Keratinocyte (primary cell): Measurements from ENCODE around the gene PITPNC1. TPM values are rescaled to one million over a fixed set of nuclear protein-coding genes. Genes with fewer than 3 reads are reported as not detected.

ENCODE experiments used
- DNase-seq: peaks from one replicate; pipeline ENCODE4 v3.0.0-alpha.2; 2011; ENCODE audit warnings: low read depth, missing footprints, low spot score
- FAIRE-seq: peaks from 2 replicates; lab custom pipeline; 2011; peaks lifted over from hg19 to GRCh38; lab: Jason Lieb, UNC
- H2AFZ ChIP-seq: 2 replicates; pipeline ENCODE4 v1.6.0; 2012; ENCODE audit warnings: low read length, control low read depth, inconsistent platforms; ENCODE audit not compliant: control insufficient read depth
- H3K27ac ChIP-seq: 2 replicates; pipeline ENCODE4 v1.5.1; 2011; ENCODE audit warnings: low read length; ENCODE audit not compliant: control insufficient read depth, insufficient read depth
- H3K27me3 ChIP-seq: 3 replicates; pipeline ENCODE4 v1.6.0; 2011; ENCODE audit warnings: low read length; ENCODE audit not compliant: control insufficient read depth, insufficient read depth; ENCODE audit errors: extremely low read depth
- H3K36me3 ChIP-seq, 2 experiments: 2 replicates in 1 of 2; 3 replicates in 1 of 2; pipeline ENCODE4 v1.5.1; 2011; ENCODE audit warnings: low read length in 2 of 2, mild to moderate bottlenecking in 1 of 2; ENCODE audit not compliant: control insufficient read depth in 2 of 2, insufficient read depth in 2 of 2; ENCODE audit errors: extremely low read depth in 1 of 2
- H3K4me1 ChIP-seq: 3 replicates; pipeline ENCODE4 v1.5.1; 2011; ENCODE audit warnings: low read length; ENCODE audit not compliant: control insufficient read depth, insufficient read depth; ENCODE audit errors: extremely low read depth
- H3K4me2 ChIP-seq: 3 replicates; pipeline ENCODE4 v1.6.0; 2011; ENCODE audit warnings: low read depth, low read length; ENCODE audit not compliant: control insufficient read depth, insufficient read depth; ENCODE audit errors: extremely low read depth
- H3K4me3 ChIP-seq, 3 experiments: fragments of 200-600 bp in 1 of 3; sonication (generic) in 1 of 3; 2 replicates in 2 of 3; 3 replicates in 1 of 3; pipeline ENCODE4 v1.5.1; 2011 to 2016; ENCODE audit warnings: low read length in 3 of 3, mild to moderate bottlenecking in 3 of 3, control low read depth in 2 of 3, inconsistent platforms in 1 of 3, low read depth in 1 of 3, mixed read lengths in 1 of 3, mixed run types in 1 of 3, moderate library complexity in 1 of 3; ENCODE audit not compliant: control insufficient read depth in 2 of 3, insufficient read depth in 2 of 3; ENCODE audit errors: extremely low read depth in 1 of 3
- H3K79me2 ChIP-seq: 2 replicates; pipeline ENCODE4 v1.6.0; 2012; ENCODE audit warnings: low read length; ENCODE audit not compliant: control insufficient read depth, insufficient read depth
- H3K9ac ChIP-seq: 3 replicates; pipeline ENCODE4 v1.6.0; 2011; ENCODE audit warnings: low read length; ENCODE audit not compliant: control insufficient read depth, insufficient read depth; ENCODE audit errors: extremely low read depth
- H3K9me1 ChIP-seq: 3 replicates; pipeline ENCODE4 v1.6.0; 2011; ENCODE audit warnings: low read length; ENCODE audit not compliant: control insufficient read depth, insufficient read depth; ENCODE audit errors: extremely low read depth
- H3K9me3 ChIP-seq: 2 replicates; pipeline ENCODE4 v1.5.1; 2012; ENCODE audit warnings: low read depth, low read length; ENCODE audit not compliant: control insufficient read depth
- H4K20me1 ChIP-seq: 3 replicates; pipeline ENCODE4 v1.6.0; 2011; ENCODE audit warnings: low read length; ENCODE audit not compliant: control insufficient read depth, insufficient read depth; ENCODE audit errors: extremely low read depth
- CTCF ChIP-seq, 3 experiments: IDR thresholded peaks in 1 of 3; conservative IDR thresholded peaks in 1 of 3; optimal IDR thresholded peaks in 1 of 3; 2 replicates in 2 of 3; 3 replicates in 1 of 3; pipeline versions ENCODE3 to v1.5.1; 2011; ENCODE audit warnings: low read length in 3 of 3, mild to moderate bottlenecking in 3 of 3, moderate library complexity in 2 of 3, control low read depth in 1 of 3, inconsistent platforms in 1 of 3; ENCODE audit not compliant: insufficient read depth in 2 of 3; ENCODE audit errors: extremely low read depth in 1 of 3
- EZH2 ChIP-seq: IDR thresholded peaks from one replicate; pipeline ENCODE4 v1.6.1; 2012; ENCODE audit warnings: inconsistent platforms, mild to moderate bottlenecking, low read length, moderate library complexity
- dilution Hi-C: fragments of 300-500 bp; cut with MboI; formaldehyde crosslinking; loops from one replicate; pipeline ENCODE4 v1.7.0; 2020; ENCODE audit warnings: low sequenced_read_pairs; ENCODE audit not compliant: extremely low pct_ligation_motif_present
- polyA plus RNA-seq, 5 experiments: library from polyadenylated mRNA; depleted of rRNA in 3 of 5; stranded (reverse) in 3 of 5; stranded (forward) in 1 of 5; unstranded in 1 of 5; fragments of >200 nt; gene quantifications; 1 replicate in 1 of 5; 2 replicates in 3 of 5; 3 replicates in 1 of 5; pipeline versions ENCODE4 v1.2.1 to v1.2.3, GENCODE V29; 2011 to 2012; ENCODE audit warnings: missing spikeins in 2 of 5, low read depth in 1 of 5, low replicate concordance in 1 of 5

The PITPNC1 gene
- polyA plus RNA-seq, 1 donor (not counting 4 experiments of a cell fraction or from before 2014, with no cell fraction given) = 24.8 TPM

- H3K4me2 ChIP-seq = no peak overlapping the region
- no peak overlapping the region for H3K4me3 ChIP-seq
- no peak overlapping the region for H3K27ac ChIP-seq
- no peak overlapping the region for H3K9ac ChIP-seq
- dilution Hi-C loops = no loop called here
- FAIRE-seq (no peak), DNase-seq (no peak)
- no peaks in the 10 kb centered on the region for H3K9me3 ChIP-seq
- no peak overlapping the region for H2AFZ ChIP-seq
- TF ChIP-seq CTCF (optimal IDR thresholded peaks at IDR 0.05 in 1 of 3, IDR thresholded peaks at IDR 0.05 in 1 of 3, conservative IDR thresholded peaks at IDR 0.05 in 1 of 3; ENCODE audit: extremely low read depth in 1 of 3, insufficient read depth in 2 of 3, low read length in 3 of 3) = no peak
- TF ChIP-seq EZH2 = no peak
- H3K27me3 ChIP-seq = no peaks in the 10 kb centered on the region
- H3K4me1 ChIP-seq = no peaks in the 10 kb centered on the region
- H3K36me3 ChIP-seq = peaks cover 0 to 3% of the 10 kb centered on the region in 2 experiments
- no peaks in the 10 kb centered on the region for H3K79me2 ChIP-seq
- no peaks in the 10 kb centered on the region for H3K9me1 ChIP-seq
- no peaks in the 10 kb centered on the region for H4K20me1 ChIP-seq
These were observed 149.6 kb downstream of the PITPNC1 start for GRCh38 chr17:67526700-67527099.

DNA sequence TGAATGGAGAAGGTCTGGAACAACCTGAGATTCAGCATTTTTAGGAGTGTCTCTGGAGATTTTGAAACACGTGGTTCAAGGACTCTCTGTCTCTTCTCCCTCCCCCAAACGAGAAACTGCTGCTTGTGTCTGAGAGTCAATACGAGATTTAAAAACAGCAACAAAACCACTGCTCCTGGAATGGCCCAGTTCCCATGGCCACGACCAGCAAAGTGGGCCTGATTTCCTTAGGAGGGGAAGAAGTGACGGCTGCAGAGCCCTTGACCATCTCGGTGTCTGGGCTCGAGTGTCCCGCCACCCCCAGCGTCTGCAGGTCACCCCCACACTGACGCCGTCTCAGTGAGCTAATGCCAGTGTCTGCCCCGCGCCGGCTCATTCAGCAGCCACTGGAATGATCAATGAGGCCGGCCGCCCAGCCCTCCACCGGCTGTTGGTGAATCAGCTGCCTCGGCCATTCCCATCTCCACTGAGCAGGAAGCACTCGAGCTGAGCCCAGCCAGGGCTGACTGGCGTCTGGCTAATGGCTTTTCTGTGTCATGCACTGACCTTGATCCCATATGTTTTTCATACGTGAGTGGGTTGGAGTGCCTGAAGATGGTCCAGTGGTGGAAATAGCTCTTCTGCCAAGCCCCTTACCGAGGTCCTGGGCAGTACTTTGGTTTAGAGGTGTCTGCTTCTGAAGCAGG lies 151.8 kb downstream of the PITPNC1 start:
- H3K4me2 ChIP-seq = no peak overlapping the region
- DNase-seq = no peak
- no peaks in the 10 kb centered on the region for H3K79me2 ChIP-seq
- no peaks in the 10 kb centered on the region for H3K27me3 ChIP-seq
- no peaks in the 10 kb centered on the region for H3K9me1 ChIP-seq
- H2AFZ ChIP-seq = no peak overlapping the region
- no peak overlapping the region for H3K9ac ChIP-seq
- dilution Hi-C loops = no loop called here
- H3K9me3 ChIP-seq = no peaks in the 10 kb centered on the region
- H3K36me3 ChIP-seq = peaks cover 0 to 2% of the 10 kb centered on the region in 2 experiments
- no peak for FAIRE-seq
- no peaks in the 10 kb centered on the region for H3K4me1 ChIP-seq
- H3K27ac ChIP-seq = no peak overlapping the region
- H4K20me1 ChIP-seq = no peaks in the 10 kb centered on the region
- H3K4me3 ChIP-seq = no peak overlapping the region
- no peak for TF ChIP-seq CTCF (optimal IDR thresholded peaks at IDR 0.05 in 1 of 3, IDR thresholded peaks at IDR 0.05 in 1 of 3, conservative IDR thresholded peaks at IDR 0.05 in 1 of 3; ENCODE audit: extremely low read depth in 1 of 3, insufficient read depth in 2 of 3, low read length in 3 of 3)
